ENCODE measurements around the gene RNFT2.

The RNFT2 gene

GRCh38 chr12:116879509-116880212 is 141.5 kb downstream of the RNFT2 start:
- DNase-seq (ENCODE audit: low spot score): no peak

DNA sequence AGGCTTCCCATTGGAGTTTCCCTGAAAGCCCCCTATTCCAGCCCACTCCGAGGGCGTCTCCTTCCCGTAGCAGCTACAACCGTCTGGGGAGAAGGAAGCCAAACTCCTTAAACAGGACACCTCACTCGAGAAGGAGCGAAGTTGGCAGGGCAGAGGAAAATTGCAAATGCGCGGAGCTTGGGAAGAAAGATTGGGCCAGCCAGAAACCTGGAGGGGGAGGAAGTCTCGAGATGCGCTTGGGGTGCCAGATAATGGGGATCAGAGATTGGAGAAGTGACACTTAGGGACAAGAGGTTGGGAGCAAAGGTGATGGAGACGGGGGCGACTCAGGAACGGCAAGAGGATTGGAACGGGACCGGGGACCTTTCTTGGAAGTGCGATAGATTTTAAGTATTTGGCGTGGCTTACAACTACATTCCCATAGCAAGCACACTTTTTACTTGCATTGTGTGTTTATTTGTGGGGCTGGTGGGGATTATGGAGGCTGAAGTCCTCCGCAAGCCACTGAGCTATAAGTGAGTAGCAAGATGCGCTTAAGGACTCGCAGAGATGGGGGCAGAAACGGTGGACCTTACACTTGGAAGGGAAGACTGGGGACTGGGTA is 142.2 kb downstream of the RNFT2 start:
- DNase-seq (ENCODE audit: low spot score): no peak

DNA sequence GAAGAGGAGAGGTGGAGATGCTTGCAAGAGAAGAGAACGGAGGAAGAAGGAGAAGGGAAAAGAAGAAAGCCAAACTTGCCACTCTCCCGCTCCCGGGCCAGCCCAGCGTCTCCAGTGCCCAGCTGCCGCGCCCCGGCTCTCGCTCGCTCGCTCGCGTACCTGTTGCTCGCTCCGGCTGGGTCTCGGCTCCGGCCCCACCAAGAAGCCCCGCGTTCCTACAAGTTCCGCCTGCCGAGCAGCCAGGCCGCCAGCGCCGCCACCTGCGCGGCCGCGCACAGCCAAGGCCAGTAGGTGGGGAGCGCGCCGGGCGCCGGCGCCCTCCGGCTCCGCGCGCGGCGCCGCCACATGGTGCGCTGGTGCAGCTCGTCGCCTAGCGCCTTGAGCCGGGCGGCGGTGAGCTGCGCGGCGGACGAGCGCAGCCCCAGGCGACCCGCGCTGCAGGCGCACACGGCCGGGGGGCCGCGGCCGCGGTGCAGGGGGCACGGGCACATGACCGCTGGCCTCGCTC is 142.8 kb downstream of the RNFT2 start:
- no peak for DNase-seq (ENCODE audit: low spot score)

DNA sequence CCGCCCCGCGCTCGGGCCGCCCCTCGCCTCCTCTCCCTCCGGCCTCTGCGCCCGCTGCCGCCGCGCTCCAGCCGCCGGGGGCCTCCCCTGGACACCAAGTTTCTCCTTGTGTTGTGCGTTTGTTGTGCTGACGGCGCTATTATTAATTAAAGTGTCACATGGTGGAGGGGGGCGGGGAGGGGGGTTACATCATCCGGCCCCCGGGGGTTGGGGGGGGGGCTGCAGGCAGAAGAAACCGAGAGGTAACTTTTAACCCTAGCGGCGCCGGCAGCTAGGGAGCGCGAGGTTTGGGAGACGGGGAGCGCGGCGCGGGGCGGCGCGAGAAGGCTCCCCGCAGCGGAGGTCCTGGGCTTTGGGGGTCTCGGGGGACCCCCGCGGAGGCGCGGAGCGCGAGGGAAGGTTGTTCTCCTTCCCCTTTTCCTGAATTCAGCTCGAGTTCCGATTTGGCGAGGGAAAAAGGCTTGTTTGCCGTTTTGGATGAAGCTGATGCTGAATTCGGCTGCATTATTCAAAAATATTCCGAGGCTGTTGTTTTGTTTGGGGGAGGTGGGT is 143.3 kb downstream of the RNFT2 start, which contains the start of gene HRK:
TSS of gene HRK (minus strand) at position 117 of the 552 bp plus-strand sequence. CDS start 134 bp downstream, outside the sequence.
- DNase-seq (ENCODE audit: low spot score): no peak

- no peak for DNase-seq (ENCODE audit: low spot score)
These were observed 143.9 kb downstream of the RNFT2 start for GRCh38 chr12:116881877-116882507.

DNA sequence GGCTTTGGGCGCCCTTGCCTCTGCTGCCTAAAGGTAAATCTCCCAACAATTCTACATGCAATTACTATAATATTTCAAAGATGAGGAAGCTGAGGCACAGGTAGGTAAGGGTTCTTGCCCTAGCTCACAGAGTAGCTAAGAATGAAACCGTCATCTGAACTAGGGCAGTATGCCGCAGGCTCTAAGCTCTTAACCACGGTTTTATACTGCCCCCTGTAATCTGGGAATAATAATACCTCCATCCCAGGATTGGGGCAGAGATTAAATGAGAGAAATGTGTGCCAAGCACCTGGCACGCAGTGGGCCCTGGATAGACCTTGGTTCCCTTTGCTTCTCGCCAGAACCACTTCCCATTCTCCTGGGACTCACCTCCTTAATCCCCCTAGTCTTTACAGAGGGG is 144.6 kb downstream of the RNFT2 start:
- no peak for DNase-seq (ENCODE audit: low spot score)

GRCh38 chr12:116884871-116885270 is 146.8 kb downstream of the RNFT2 start:
- DNase-seq (ENCODE audit: low spot score): no peak

GRCh38 chr12:116885491-116885890 is 147.4 kb downstream of the RNFT2 start:
- no peak for DNase-seq (ENCODE audit: low spot score)

GRCh38 chr12:116887244-116887643 is 149.1 kb downstream of the RNFT2 start:
- DNase-seq (ENCODE audit: low spot score): no peak

DNA sequence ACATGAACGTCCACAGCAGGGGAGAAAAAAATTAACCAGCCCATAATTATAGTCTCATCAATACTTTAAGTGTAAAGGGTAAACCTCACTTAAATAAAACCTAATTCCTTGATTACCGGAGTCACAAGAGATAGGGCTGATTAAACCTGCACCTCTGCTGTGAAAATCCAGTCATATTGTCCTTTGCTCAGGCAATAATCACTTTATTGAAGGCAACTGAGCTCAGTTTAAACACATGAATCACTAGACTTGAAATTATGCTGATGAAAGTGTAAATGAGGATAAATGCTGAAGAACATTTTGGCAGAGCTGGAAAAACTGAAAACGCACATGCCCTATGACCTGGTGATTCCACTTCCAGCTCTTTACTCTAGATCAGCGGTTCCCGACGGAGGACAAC is 149.8 kb downstream of the RNFT2 start:
- DNase-seq (ENCODE audit: low spot score): no peak

DNA sequence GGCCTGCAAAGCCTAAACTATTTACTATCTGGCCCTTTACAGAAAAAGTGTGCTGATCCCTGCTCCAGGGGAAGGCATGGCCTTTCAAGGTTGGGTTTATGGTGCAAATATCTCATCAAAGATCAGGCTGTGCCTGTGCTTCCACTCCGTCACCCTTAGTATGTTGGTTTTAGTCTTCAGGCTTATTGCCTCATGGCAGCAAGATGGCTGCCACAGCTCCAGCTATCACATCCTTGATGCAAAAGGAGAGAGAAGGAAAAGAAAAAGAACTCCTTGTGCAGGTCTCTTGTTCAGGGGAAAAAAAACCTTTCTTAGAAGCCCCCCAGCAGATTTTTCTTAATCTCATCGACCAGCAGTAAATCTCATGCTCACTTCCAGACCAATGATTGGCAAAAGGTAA is 152.2 kb downstream of the RNFT2 start:
- no peak for DNase-seq (ENCODE audit: low spot score)

DNA sequence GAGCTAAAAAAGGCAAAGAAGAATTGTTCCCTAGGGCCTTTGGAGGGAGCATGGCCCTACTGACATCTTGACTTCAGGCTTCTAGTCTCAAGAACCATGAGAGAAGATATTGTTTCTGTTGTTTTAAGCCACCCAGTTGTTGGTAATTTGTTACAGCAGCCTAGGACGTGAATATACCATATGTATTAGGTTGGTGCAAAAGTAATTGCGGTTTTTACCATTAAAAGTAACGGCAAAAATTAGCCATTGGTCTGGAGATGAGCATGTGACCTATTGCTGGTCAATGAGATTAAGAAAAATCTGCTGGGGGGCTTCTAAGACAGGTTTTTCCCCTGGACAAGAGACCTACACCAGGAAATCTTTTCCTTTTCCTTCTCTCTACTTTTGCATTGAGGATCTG is 152.9 kb downstream of the RNFT2 start:
- DNase-seq (ENCODE audit: low spot score): no peak

- no peak for DNase-seq (ENCODE audit: low spot score)
These were observed 154.4 kb downstream of the RNFT2 start for GRCh38 chr12:116892349-116893140.

DNA sequence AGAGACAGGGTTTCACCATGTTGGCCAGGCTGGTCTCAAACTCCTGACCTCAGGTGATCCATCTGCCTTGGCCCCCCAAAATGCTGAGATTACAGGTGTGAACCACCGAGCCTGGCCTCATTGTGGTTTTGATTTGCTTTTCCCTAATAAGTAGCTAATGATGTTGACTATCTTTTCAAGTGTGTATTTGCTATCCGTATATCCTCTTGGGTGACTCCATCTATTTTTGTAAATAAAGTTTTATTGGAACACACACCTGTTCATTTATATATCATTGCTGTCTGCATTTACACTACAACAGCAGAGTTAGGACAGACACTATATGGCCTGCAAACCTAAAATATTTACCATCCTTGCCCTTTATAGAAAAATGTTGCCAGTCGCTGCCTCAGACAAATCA is 156.8 kb downstream of the RNFT2 start:
- DNase-seq (ENCODE audit: low spot score): no peak

GRCh38 chr12:116896411-116896924 is 158.4 kb downstream of the RNFT2 start:
- DNase-seq (ENCODE audit: low spot score): no peak

- DNase-seq (ENCODE audit: low spot score): no peak
These were observed 159.4 kb downstream of the RNFT2 start for GRCh38 chr12:116897476-116897875.

- DNase-seq (ENCODE audit: low spot score): no peak
These were observed 160.6 kb downstream of the RNFT2 start for GRCh38 chr12:116898669-116899068.

DNA sequence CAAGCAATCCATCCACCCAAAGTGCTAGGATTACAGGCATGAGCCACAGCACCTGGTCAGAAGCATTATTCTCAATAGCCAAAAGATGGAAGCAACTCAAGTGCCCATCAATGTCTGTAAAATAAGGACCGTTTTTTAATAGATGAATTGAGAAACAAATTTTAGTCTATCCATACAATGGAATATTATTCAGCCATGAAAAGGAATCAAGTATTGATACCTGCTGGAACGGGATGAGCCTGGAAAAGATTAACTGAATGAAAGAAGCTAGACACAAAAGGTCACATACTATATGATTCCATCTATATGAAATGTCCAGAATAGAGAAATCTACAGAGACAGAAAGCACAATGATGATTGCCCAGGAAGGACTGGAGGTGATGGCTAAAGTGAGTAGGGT is 163.5 kb downstream of the RNFT2 start:
- no peak for DNase-seq (ENCODE audit: low spot score)
